Activated T-cell treated with anti-CD3 and anti-CD28 coated beads, Interleukin-2, amount 50 U/mL, for 72 hours (primary cell): ENCODE results near the gene ZNF418. TPM values are rescaled to one million over a fixed set of nuclear protein-coding genes. Genes with fewer than 3 reads are reported as not detected.
"Not testable (repeated sequence)": the region's sequence is repeated elsewhere in the genome, so short reads cannot be mapped to it uniquely, and the experiment has no call there.

Source experiments
- ATAC-seq, 2 donors: fragments of 150-1000 bp; cut with Tn5 transposase; replicated peaks in 1 of 2; 2 replicates each; pipeline ENCODE4 v1.10.0; 2021; ENCODE audit warnings: moderate library complexity in 2 of 2, mild to moderate bottlenecking in 1 of 2
- DNase-seq, 2 donors: peaks; one replicate each; pipeline ENCODE4 v3.0.0; 2021 to 2022; ENCODE audit warnings: mixed read lengths in 1 of 2
- H3K27ac Mint-ChIP-seq: one replicate; pipeline ENCODE4 v1.8.0; 2022; ENCODE audit warnings: mild to moderate bottlenecking, moderate library complexity, mixed read lengths
- H3K27me3 Mint-ChIP-seq: one replicate; pipeline ENCODE4 v1.8.0; 2022; ENCODE audit warnings: low read depth, mixed read lengths
- H3K36me3 Mint-ChIP-seq, 2 donors: one replicate each; pipeline ENCODE4 v1.8.0; 2022; ENCODE audit warnings: mixed read lengths in 2 of 2, mild to moderate bottlenecking in 1 of 2; ENCODE audit not compliant: insufficient read depth in 2 of 2
- H3K4me1 Mint-ChIP-seq: one replicate; pipeline ENCODE4 v1.8.0; 2022; ENCODE audit warnings: low read depth, mixed read lengths
- H3K4me3 Mint-ChIP-seq, 2 donors: one replicate each; pipeline ENCODE4 v1.8.0; 2022; ENCODE audit warnings: mild to moderate bottlenecking in 2 of 2, mixed read lengths in 2 of 2, moderate library complexity in 2 of 2
- H3K9me3 Mint-ChIP-seq, 2 donors: one replicate each; pipeline ENCODE4 v1.8.0; 2022; ENCODE audit warnings: mixed read lengths in 2 of 2
- total RNA-seq, 2 donors: library from RNA; stranded (reverse); gene quantifications; one replicate each; pipeline ENCODE4 v1.2.3, GENCODE V29; 2022

Gene ZNF418
- total RNA-seq, 2 donors from 2014 or later: 3.4 to 8.0 TPM

- H3K27me3 Mint-ChIP-seq: no peaks in the 10 kb centered on the region
- peaks cover 13 to 28% of the 10 kb centered on the region in 2 donors for H3K9me3 Mint-ChIP-seq
- H3K4me1 Mint-ChIP-seq: no peaks in the 10 kb centered on the region
- ATAC-seq: no peak
- no peak overlapping the region for H3K27ac Mint-ChIP-seq
- peaks cover 44 to 60% of the 10 kb centered on the region in 2 donors for H3K36me3 Mint-ChIP-seq
- DNase-seq: no peak
- H3K4me3 Mint-ChIP-seq: peak overlapping the region in 1 of 2 donors; percentile 94
These were observed 529 bp upstream of the ZNF418 start for GRCh38 chr19:57935731-57936130.

DNA sequence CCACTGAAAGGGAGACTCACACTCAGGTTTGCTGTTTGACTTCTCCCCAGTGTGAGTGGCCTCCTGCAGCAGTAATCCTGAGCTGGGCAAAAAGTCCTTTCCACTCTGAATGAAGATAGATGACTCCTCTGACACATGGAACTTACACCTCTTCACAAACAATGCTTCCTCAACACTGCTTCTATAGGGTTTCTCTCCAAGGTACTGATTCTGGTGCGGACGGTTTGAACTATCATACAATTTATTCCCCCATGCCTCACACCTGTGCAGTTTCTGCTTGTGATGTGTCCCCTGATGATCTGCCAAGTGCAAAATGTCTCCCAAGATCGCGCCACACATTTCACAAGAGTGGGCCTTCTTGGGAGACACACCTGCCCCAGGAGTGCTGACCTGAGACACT lies 7.6 kb downstream of the ZNF418 start:
- H3K27me3 Mint-ChIP-seq: no peaks in the 10 kb centered on the region
- H3K9me3 Mint-ChIP-seq: peaks cover 23 to 34% of the 10 kb centered on the region in 2 donors
- no peak overlapping the region for H3K4me3 Mint-ChIP-seq
- no peaks in the 10 kb centered on the region for H3K4me1 Mint-ChIP-seq
- DNase-seq: no peak
- H3K36me3 Mint-ChIP-seq: peaks cover 40 to 41% of the 10 kb centered on the region in 2 donors
- no peak for ATAC-seq
- no peak overlapping the region for H3K27ac Mint-ChIP-seq

GRCh38 chr19:57916168-57916995 lies 18.8 kb downstream of the ZNF418 start, which contains the start of gene ZNF417:
TSS of gene ZNF417 (minus strand) at chr19:57916592. CDS start at chr19:57916411, 181 bp downstream.
- not testable (repeated sequence) for H3K27me3 Mint-ChIP-seq
- peaks cover 22 to 36% of the 10 kb centered on the region in 2 donors for H3K9me3 Mint-ChIP-seq
- DNase-seq (peak; percentile 85 to 88), ATAC-seq (peak; percentile 99)
- peaks cover 46 to 59% of the 10 kb centered on the region in 2 donors for H3K36me3 Mint-ChIP-seq
- peak within 1 kb of the TSS; percentile 93 to 98 for H3K4me3 Mint-ChIP-seq
- H3K27ac Mint-ChIP-seq: peak within 1 kb of the TSS; percentile 94
- H3K4me1 Mint-ChIP-seq: peaks cover 40% of the 10 kb centered on the region

- Mint-ChIP-seq H3K36me3 (peaks cover 50 to 64% of the 10 kb centered on the region in 2 donors), H3K4me1 (peaks cover 40% of the 10 kb centered on the region), H3K27ac (no peak overlapping the region), H3K4me3 (peak overlapping the region; percentile 14 to 23), H3K27me3 (no peaks in the 10 kb centered on the region), H3K9me3 (peaks cover 24 to 34% of the 10 kb centered on the region in 2 donors)
- ATAC-seq (no peak), DNase-seq (no peak)
These were observed 20.7 kb downstream of the ZNF418 start for GRCh38 chr19:57914531-57914930.

GRCh38 chr19:57907394-57907793 lies 27.8 kb downstream of the ZNF418 start:
- no peaks in the 10 kb centered on the region for H3K27me3 Mint-ChIP-seq
- DNase-seq: no peak
- ATAC-seq: no peak
- H3K9me3 Mint-ChIP-seq: peaks cover 16 to 23% of the 10 kb centered on the region in 2 donors
- H3K27ac Mint-ChIP-seq: no peak overlapping the region
- H3K36me3 Mint-ChIP-seq: peaks cover 35 to 54% of the 10 kb centered on the region in 2 donors
- no peak overlapping the region for H3K4me3 Mint-ChIP-seq
- H3K4me1 Mint-ChIP-seq: peaks cover 21% of the 10 kb centered on the region

DNA sequence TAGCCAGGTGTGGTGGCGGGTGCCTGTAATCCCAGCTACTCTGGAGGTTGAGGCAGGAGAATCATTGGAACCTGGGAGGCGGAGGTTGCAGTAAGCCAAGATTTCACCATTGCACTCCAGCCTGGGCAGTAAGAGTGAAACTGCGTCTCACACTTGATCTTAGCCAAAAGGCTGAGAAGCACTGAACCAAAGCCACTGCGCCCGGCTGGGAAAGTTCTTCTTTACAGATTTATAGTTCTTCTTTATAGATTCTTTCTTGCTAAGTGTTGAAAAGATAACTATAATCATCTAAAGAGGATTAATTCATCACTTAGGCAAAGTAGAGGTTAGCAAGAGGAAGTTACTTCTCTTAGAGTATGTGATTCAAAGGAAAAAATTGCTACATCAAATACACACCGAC lies 29.9 kb downstream of the ZNF418 start:
- Mint-ChIP-seq H3K4me1 (peaks cover 16% of the 10 kb centered on the region), H3K36me3 (peaks cover 21 to 41% of the 10 kb centered on the region in 2 donors), H3K27ac (peak overlapping the region; percentile 46), H3K9me3 (peaks cover 9 to 11% of the 10 kb centered on the region in 2 donors), H3K27me3 (no peaks in the 10 kb centered on the region), H3K4me3 (no peak overlapping the region)
- ATAC-seq (no peak), DNase-seq (no peak)

DNA sequence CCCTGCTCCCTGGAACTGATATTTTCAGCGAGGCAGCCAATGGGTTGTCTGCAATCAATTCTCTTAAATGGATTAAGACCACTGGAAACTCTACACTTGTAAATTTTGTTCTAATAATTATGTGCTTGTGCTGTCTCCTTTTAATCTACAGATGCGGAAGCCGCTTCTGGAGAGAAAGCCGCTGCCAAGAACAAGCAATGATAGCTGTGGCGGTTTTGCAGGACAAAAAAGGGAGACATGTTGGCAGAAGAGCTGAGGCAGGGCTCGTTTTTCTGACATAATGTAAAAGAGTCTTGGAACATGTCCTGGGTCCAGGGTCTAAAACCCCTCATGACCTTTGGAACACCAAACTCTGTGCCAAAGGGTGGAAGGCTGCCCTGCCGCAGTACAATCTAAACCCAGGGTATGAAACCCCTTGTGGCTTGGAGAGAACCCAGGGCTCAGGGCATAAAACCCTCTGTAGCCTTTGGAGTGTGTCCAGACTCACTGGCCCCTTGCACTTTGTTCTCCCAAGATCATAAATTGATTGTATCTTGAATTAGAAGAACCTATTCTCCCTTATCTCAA lies 31.5 kb downstream of the ZNF418 start:
- H3K9me3 Mint-ChIP-seq: peaks cover 8 to 9% of the 10 kb centered on the region in 2 donors
- no peak for ATAC-seq
- H3K27ac Mint-ChIP-seq: no peak overlapping the region

GRCh38 chr19:57900311-57900710 lies 34.9 kb downstream of the ZNF418 start:
- H3K27ac Mint-ChIP-seq: no peak overlapping the region
- H3K9me3 Mint-ChIP-seq: peaks cover 5 to 10% of the 10 kb centered on the region in 2 donors
- peaks cover 11 to 21% of the 10 kb centered on the region in 2 donors for H3K36me3 Mint-ChIP-seq
- ATAC-seq: no peak
- H3K4me3 Mint-ChIP-seq: no peak overlapping the region
- H3K27me3 Mint-ChIP-seq: no peaks in the 10 kb centered on the region
- H3K4me1 Mint-ChIP-seq: peaks cover 16% of the 10 kb centered on the region
- DNase-seq: no peak

More for the DNA sequence above, 31.5 kb downstream of the ZNF418 start:
- Mint-ChIP-seq H3K27me3 (no peaks in the 10 kb centered on the region), H3K4me3 (peak overlapping the region in 1 of 2 donors; percentile 31), H3K4me1 (peaks cover 16% of the 10 kb centered on the region), H3K36me3 (peaks cover 16 to 32% of the 10 kb centered on the region in 2 donors)
- DNase-seq: no peak

- Mint-ChIP-seq H3K36me3 (peaks cover 20 to 42% of the 10 kb centered on the region in 2 donors), H3K4me1 (peaks cover 30% of the 10 kb centered on the region), H3K9me3 (peaks cover 9 to 18% of the 10 kb centered on the region in 2 donors)
- not testable (repeated sequence) for H3K4me3 Mint-ChIP-seq, ATAC-seq, DNase-seq, H3K27ac Mint-ChIP-seq, H3K27me3 Mint-ChIP-seq
These were observed 44.5 kb downstream of the ZNF418 start for GRCh38 chr19:57890706-57891105.

GRCh38 chr19:57888560-57889231 lies 46.5 kb downstream of the ZNF418 start, which contains the start of gene ZNF814:
TSS of gene ZNF814 (minus strand) at chr19:57889037. CDS start at chr19:57888802, 235 bp downstream.
- H3K27ac Mint-ChIP-seq: peak within 1 kb of the TSS; percentile 72
- ATAC-seq: peak; percentile 94 to 96
- H3K4me1 Mint-ChIP-seq: peaks cover 38% of the 10 kb centered on the region
- no peaks in the 10 kb centered on the region for H3K27me3 Mint-ChIP-seq
- peaks cover 26 to 58% of the 10 kb centered on the region in 2 donors for H3K36me3 Mint-ChIP-seq
- peak within 1 kb of the TSS; percentile 90 to 93 for H3K4me3 Mint-ChIP-seq
- DNase-seq: peak; percentile 83 to 85
- peaks cover 12 to 22% of the 10 kb centered on the region in 2 donors for H3K9me3 Mint-ChIP-seq

GRCh38 chr19:57888107-57888559 lies 47.1 kb downstream of the ZNF418 start:
- Mint-ChIP-seq H3K36me3 (peaks cover 26 to 63% of the 10 kb centered on the region in 2 donors), H3K4me3 (peak overlapping the region; percentile 90 to 93), H3K27me3 (no peaks in the 10 kb centered on the region), H3K4me1 (peaks cover 38% of the 10 kb centered on the region), H3K9me3 (peaks cover 12 to 22% of the 10 kb centered on the region in 2 donors), H3K27ac (peak overlapping the region; percentile 72)
- no peak for DNase-seq
- ATAC-seq: peak in 1 of 2 donors; percentile 2

DNA sequence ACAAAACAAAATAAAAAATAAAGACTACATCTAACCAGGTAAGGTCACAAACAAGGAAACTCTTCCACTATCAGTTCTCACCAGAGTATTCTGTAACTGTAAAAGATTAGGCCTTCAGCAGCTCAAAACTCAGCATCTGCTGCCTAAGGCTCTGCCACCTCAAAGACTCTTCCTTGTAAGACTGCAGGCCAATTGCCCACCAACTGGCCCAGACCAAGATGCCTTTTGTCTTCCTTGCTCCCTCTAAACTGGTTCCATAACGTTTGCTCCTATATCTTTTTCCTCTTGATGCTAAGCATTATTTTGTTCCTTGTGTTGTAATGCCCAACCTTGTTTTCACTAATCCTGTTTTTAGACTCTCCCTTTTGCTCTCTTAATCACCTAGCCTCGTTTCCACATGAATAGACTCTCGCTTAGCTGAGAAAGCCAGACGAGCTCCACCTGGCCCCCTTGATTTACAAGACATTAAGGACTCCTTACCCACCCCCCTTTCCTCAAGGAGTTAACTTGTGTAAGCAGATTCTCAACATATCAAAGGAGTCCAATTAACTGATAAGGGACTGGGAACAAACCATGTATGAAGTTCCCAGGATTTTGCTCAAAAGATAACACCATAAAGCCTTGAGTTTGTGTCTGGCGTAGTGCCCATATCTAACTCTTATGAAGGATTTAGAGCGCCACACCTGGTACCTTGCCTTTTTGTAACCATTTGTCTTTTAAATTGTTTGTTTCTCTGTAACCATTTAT lies 47.8 kb downstream of the ZNF418 start:
- Mint-ChIP-seq H3K36me3 (peaks cover 29 to 70% of the 10 kb centered on the region in 2 donors), H3K27ac (no peak overlapping the region), H3K4me3 (peak overlapping the region; percentile 90 to 93), H3K4me1 (peaks cover 38% of the 10 kb centered on the region), H3K9me3 (peaks cover 12 to 25% of the 10 kb centered on the region in 2 donors), H3K27me3 (no peaks in the 10 kb centered on the region)
- DNase-seq (no peak), ATAC-seq (no peak)
